ENCODE measurements around the gene SPCS1. TPM values are rescaled to one million over a fixed set of nuclear protein-coding genes. Genes with fewer than 3 reads are reported as not detected.

Gene SPCS1
- total and polyA plus RNA-seq, 12 donors = 42.2 to 409 (median 137) TPM

GRCh38 chr3:52704611-52705437 lies 1.1 kb upstream of the SPCS1 start:
- Histone ChIP-seq H3K36me3 (replicated peaks in 1 of 2) (peaks cover 0 to 17% of the 10 kb centered on the region in 2 donors), H3K4me1 (replicated peaks in 1 of 2) (peaks cover 33 to 57% of the 10 kb centered on the region in 2 donors), H3K27ac (peak overlapping the region; percentile 5 to 88 (median 82)), H3K4me3 (peak overlapping the region in 3 of 4 donors; percentile 58 to 89 (median 85)), H3K9me3 (replicated peaks in 1 of 3) (no peaks in the 10 kb centered on the region), H3K27me3 (no peaks in the 10 kb centered on the region)
- peak in 6 of 7 donors; percentile 49 to 80 (median 61) for DNase-seq
- WGBS, 4 donors = 1 to 4% (median 3%) methylated on average over 5 to 22 of the region's 22 CpGs
- intact Hi-C loops (cut with DNase I) = no loop called here
- TF ChIP-seq POLR2A (IDR thresholded peaks at IDR 0.05) = peak in 1 of 2 donors; percentile 34
- no peak for TF ChIP-seq CTCF (IDR thresholded peaks at IDR 0.05)

GRCh38 chr3:52705438-52705687 lies 543 bp upstream of the SPCS1 start:
- 0 to 2% methylated on average over 22 to 25 of the region's 25 CpGs; no CpG with 5 or more reads in 2 of the 4 donors for WGBS, 4 donors
- DNase-seq = no peak
- H3K4me1 ChIP-seq (replicated peaks in 1 of 2) = peaks cover 33 to 57% of the 10 kb centered on the region in 2 donors
- H3K27ac ChIP-seq = peak overlapping the region; percentile 5 to 88 (median 82)
- no peaks in the 10 kb centered on the region for H3K9me3 ChIP-seq (replicated peaks in 1 of 3)
- no peaks in the 10 kb centered on the region for H3K27me3 ChIP-seq
- peak overlapping the region; percentile 45 to 89 (median 72) for H3K4me3 ChIP-seq
- peaks cover 0 to 17% of the 10 kb centered on the region in 2 donors for H3K36me3 ChIP-seq (replicated peaks in 1 of 2)
- intact Hi-C loops (cut with DNase I) = no loop called here
- TF ChIP-seq POLR2A (IDR thresholded peaks at IDR 0.05) = no peak
- no peak for TF ChIP-seq CTCF (IDR thresholded peaks at IDR 0.05)

- Histone ChIP-seq H3K27me3 (no peaks in the 10 kb centered on the region), H3K4me3 (peak overlapping the region in 1 of 4 donors; percentile 22), H3K9me3 (replicated peaks in 1 of 3) (no peaks in the 10 kb centered on the region), H3K4me1 (replicated peaks in 1 of 2) (peaks cover 28 to 41% of the 10 kb centered on the region in 2 donors), H3K36me3 (replicated peaks in 1 of 2) (peaks cover 0 to 17% of the 10 kb centered on the region in 2 donors), H3K27ac (no peak overlapping the region)
- no peak for DNase-seq
- intact Hi-C loops (cut with DNase I) = no loop called here
- WGBS, 4 donors = 65 to 80% (median 74%) methylated on average over 4 of the region's 4 CpGs
- TF ChIP-seq POLR2A (IDR thresholded peaks at IDR 0.05) (no peak), CTCF (IDR thresholded peaks at IDR 0.05) (no peak)
Measured at GRCh38 chr3:52707585-52707984, 1.7 kb downstream of the SPCS1 start.

- 75 to 82% (median 79%) methylated on average over 2 of the region's 2 CpGs for WGBS, 4 donors
- intact Hi-C loops (cut with DNase I) = no loop called here
- peaks cover 12 to 18% of the 10 kb centered on the region in 2 donors for H3K4me1 ChIP-seq (replicated peaks in 1 of 2)
- H3K4me3 ChIP-seq = no peak overlapping the region
- no peak overlapping the region for H3K27ac ChIP-seq
- H3K27me3 ChIP-seq = no peaks in the 10 kb centered on the region
- peaks cover 0 to 17% of the 10 kb centered on the region in 2 donors for H3K36me3 ChIP-seq (replicated peaks in 1 of 2)
- TF ChIP-seq POLR2A (IDR thresholded peaks at IDR 0.05) = no peak
- TF ChIP-seq CTCF (IDR thresholded peaks at IDR 0.05) = no peak
- DNase-seq = no peak
- no peaks in the 10 kb centered on the region for H3K9me3 ChIP-seq (replicated peaks in 1 of 3)
Measured at GRCh38 chr3:52710512-52710911, 4.6 kb downstream of the SPCS1 start.
